HG02759 (cell line): ENCODE results near the gene SEC63.
"Not testable (repeated sequence)": the region's sequence is repeated elsewhere in the genome, so short reads cannot be mapped to it uniquely, and the experiment has no call there.

ENCODE experiments used
- ATAC-seq: cut with Tn5 transposase; IDR thresholded peaks from one replicate; pipeline ENCODE4 v1.9.1; 2021; ENCODE audit warnings: mild to moderate bottlenecking, moderate library complexity; ENCODE audit not compliant: unreplicated experiment

SEC63 gene

GRCh38 chr6:107932580-107932979 lies 25.4 kb downstream of the SEC63 start:
- ATAC-seq: no peak

DNA sequence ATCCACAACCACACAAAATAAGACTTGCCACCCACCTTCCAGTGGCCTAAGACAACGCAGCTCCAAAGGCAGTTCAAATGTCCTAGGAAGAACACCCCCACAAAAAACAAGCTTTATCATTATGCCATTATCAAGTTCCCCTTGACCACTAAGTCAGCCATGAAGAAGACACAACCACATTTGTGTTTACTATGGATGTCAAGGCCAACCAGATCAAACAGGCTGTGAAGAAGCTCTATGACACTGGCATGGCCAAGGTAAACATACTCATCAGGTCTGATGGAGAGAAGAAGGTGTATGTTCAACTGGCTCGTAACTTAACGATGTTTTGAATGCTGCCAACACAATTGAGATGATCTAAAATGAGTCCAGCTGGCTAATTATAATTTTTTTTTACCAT lies 26.1 kb downstream of the SEC63 start:
- ATAC-seq: no peak

- no peak for ATAC-seq
These were observed 29.0 kb downstream of the SEC63 start for GRCh38 chr6:107928984-107929383.

DNA sequence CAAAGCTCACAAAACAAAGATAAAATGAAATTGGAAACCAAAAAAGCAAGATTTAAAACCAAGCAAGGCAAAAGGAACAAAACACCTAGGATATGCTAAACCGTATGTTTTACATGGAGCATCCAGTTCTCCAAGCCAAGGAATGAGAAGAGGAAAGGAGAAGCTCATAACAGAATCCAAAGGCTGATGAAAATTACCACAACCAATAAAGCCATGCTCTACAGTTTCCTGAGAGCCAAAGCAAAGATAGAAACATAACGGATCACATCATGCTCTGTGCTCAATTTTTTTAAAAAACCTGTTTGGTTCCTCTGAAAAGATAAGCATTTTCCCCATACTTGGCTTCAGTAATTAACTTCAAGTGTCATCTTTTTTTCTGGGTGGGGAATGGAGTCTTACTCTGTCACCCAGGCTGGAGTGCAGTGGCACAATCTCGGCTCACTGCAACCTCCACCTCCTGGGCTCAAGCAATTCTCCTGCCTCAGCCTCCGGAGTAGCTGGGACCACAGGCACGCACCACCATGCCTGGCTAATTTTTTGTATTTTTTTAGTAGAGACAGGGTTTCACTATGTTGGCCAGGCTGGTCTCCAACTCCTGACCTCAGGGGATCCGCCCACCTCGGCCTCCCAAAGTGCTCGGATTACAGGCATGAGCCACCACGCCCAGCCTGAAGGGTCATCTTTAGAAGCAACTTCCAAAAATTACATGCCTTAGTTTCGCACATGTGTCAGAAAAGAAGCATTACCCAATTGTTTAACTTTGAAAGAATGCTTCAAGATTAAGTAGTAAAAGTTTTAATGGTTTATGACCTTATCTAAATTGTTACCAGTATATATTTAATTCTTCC lies 31.1 kb downstream of the SEC63 start:
- ATAC-seq: not testable (repeated sequence)

GRCh38 chr6:107917451-107918375 lies 40.3 kb downstream of the SEC63 start:
- ATAC-seq: no peak

DNA sequence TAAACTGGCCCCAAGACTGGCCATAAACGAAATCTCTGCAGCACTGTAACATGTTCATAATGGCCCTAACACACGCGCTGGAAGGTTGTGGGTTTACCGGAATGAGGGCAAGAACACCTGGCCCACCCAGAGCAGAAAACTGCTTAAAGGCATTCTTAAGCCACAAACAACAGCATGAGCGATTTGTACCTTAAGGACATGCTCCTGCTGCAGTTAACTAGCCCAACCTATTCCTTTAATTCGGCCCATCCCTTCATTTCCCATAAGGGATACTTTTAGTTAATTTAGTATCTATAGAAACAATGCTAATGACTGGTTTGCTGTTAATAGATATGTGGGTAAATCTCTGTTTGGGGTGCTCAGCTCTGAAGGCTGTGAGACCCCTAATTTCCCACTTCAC lies 41.0 kb downstream of the SEC63 start:
- not testable (repeated sequence) for ATAC-seq

- ATAC-seq: no peak
These were observed 46.3 kb downstream of the SEC63 start for GRCh38 chr6:107911692-107912091.

DNA sequence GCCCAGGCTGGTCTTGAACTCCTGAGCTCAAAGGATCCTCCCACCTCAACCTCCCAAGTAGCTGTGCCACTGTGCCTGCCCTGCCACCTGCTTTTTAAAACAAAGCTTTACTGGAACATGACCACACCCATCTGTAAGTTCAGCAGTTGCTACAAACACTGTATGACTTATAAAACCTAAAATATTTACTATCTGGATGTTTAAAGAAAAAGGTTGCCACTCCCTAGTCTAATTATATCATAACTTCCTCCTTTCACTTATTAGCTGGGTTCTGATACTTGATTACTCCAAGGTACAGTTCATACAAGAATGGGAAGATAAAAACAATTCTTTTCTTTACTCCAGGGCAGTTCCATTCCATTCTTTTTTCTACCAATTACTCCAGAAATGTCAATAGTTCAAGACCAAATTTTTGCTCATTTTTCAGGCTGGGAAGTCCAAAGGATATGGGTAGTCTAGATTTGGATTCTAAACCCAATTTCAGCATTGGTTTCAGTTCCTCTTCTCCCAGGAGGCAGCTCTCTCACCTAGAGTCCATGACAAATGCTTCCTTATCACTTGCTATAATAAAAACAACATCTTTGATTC lies 63.1 kb downstream of the SEC63 start:
- ATAC-seq: no peak

GRCh38 chr6:107890431-107890830 lies 67.6 kb downstream of the SEC63 start:
- not testable (repeated sequence) for ATAC-seq

DNA sequence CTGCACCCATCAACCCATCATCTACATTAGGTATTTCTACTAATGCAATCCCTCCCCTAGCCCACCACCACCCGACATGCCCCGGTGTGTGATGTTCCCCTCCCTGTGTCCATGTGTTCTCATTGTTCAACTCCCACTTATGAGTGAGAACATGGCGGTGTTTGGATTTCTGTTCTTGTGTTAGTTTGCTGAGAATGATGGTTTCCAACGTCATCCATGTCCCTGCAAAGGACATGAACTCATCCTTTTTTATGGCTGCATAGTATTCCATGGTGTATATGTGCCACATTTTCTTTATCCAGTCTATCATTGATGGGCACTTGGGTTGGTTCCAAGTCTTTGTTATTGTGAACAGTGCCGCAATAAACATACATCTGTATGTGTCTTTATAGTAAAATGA lies 72.1 kb downstream of the SEC63 start:
- ATAC-seq: not testable (repeated sequence)

DNA sequence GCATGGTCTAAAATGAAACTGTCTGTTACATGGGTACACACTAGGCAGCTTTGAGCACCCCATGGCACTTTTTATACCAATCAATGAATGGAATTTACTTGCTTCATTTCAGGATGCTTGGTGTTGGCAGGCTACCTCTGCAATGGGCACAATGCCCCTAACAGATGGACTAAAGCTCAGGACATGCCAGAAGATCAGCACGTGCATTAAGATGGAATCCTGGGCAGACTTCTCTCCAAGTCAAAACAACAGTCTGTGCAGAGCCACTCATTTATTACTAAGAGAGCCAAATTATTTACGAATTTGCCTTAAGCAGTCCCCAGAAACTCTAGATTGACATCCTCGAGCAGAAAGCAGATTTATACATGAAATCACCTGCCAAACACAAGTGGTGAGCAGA lies 78.1 kb downstream of the SEC63 start:
- ATAC-seq: no peak

GRCh38 chr6:107877968-107878367 lies 80.0 kb downstream of the SEC63 start:
- ATAC-seq: no peak

- no peak for ATAC-seq
These were observed 86.0 kb downstream of the SEC63 start for GRCh38 chr6:107871976-107872375.

DNA sequence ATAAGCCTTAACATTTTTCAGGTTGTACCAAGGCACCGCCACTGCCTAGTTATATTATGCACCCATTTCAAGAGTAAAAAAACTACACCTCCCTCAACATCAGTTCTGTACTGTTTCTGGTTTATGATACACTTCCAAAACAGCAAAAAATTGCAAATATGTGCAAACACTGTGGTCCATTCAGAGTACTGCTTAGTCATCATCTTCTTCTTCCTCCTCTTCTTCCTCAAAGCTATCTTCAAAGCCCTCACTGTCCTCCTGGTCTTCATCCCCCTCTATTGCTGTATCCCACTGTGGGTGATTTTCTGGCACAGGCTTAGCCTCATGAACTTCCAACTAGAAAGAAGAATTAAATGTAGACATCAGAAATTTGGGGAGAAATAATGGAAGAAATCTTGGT lies 86.5 kb downstream of the SEC63 start:
- ATAC-seq: not testable (repeated sequence)

DNA sequence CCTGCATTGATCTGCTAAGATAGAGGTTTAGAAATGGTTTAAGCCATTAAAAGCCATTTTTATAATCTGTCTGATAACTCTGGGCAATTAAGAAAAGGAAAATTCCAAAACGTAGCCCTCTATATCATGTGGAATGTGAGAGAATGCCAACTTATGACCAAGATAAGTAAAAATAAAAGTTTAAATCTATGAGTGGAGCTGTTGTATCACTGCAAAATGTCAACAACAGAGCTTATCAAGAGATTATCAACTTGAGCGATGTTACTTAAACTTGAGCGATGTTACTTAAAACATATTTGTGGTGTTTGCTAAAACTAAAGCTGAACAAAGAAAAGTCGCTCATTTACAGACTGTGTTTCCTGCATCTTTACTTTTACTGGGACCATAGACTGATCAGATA lies 87.0 kb downstream of the SEC63 start:
- no peak for ATAC-seq

GRCh38 chr6:107870381-107870780 lies 87.6 kb downstream of the SEC63 start:
- no peak for ATAC-seq

DNA sequence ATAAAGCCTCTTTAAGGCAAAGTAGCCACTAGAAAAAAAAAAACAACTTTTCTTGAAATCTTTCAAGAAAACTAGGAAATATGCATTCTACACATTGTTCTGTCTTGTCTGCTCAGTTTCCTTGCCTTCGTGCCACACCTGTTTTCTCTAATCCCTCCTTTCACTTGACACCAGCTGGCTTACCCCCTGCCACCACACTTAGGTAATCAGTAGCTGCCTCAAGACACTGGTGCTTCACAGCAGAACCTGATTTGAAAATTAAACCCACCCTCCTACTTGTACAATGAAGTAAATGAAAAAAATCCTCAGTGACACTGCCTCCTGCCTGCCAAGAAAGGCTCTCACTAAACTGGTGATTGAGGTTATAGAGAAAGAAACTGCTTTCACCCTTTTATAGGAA lies 88.1 kb downstream of the SEC63 start:
- ATAC-seq: no peak

DNA sequence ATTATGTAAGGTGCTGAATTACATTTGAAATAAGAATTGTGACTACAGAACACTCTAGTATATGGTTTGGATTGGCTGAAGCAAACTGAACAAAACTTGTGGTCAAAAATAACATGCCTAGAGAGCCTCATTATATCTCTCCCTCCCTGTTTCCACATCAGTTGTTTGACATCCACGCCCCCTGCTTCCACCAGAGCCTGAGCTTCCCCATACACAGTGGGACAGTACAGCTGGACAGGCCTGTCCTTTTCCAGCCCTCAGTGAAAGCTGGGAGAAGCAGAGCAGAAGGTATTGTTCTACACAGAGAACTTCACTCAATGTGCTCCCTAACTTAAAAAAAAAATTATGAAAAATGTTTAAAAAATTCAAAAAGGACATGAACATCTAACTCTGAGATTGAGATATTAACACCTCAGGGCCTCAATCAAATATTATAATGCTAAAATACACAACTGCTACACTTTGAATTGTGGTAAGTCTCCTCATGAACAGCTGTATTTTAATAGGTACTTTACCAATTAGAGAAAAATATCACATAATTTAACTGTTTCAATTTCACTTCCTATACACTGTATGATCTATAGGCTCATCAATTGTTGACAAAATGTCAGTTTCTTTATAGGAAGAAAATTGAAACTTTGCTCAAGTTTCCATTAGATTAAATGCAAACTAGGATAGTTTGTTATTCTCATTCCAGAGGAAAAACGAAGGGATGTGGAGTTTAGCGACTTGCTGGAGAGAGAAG lies 89.0 kb downstream of the SEC63 start:
- no peak for ATAC-seq

- no peak for ATAC-seq
These were observed 90.7 kb downstream of the SEC63 start for GRCh38 chr6:107867302-107867615.

DNA sequence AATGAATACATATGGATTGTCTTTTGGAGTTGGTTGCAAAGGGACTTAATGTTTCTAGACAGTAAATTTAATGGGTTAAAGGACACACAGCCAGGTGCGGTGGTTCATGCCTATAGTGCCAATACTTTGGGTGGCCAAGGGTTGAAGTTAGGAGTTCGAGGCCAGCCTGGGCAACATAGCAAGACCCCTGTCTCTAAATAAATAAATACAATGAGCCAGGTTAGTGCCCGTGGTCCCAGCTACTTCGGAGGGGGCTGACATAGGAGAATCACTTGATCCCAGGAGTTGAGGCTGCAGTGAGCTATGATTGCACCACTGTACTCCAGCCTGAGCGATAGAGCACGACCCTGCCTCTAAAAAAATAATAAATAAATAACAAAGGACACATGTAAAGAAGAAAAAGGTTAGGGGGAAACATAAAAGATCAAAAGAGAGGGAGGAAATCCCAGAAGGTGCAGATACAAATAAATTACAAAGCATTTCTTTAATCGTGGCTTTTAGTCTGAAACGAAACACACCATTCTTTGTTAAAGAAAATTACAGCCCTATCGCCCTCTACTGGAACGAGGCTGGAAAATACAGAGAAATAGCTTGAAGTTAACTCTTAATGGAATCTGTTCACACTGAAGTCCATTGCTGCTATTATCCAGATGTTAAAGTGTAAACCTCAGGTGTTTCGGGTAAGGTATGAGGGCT lies 91.3 kb downstream of the SEC63 start:
- no peak for ATAC-seq
